ENCODE measurements around the gene CLASP2.
"Not testable (repeated sequence)": the region's sequence is repeated elsewhere in the genome, so short reads cannot be mapped to it uniquely, and the experiment has no call there.

The CLASP2 gene

DNA sequence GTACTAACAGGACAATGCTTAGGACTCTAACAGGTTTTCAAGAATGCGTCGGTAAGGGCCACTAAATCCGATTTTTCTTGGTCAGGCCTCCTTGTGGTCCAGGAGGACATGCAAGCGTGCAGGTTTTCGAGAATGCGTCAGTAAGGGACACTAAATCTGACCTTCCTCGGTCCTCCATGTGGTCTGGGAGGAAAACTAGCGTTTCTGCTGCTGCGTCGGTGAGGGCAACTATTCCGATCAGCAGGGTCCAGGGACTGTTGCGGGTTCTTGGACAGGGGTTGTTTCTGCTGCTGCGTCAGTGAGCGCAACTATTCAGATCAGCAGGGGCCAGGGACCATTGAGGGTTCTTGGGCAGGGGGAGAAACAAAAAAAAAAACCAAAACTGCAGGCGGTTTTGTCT is 270.1 kb downstream of the CLASP2 start:
- no peak for DNase-seq

DNA sequence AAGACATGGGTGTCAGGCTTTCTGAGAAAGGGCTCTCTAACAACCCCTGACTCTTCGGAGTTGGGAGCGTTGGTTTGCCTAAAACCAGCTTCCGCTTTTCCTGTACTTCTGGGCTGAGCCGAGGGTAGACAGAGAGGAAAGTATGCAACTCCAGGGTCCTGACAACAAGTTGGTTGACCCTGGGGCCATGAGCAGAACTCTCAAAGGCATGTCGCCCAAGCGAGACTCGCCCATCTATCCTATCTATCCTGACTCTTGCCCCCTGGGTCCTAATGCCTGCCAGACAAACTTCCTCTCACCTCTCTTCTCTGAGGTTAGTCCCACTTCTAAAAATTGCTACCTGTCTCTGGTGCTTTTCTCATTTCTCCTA is 270.8 kb downstream of the CLASP2 start:
- not testable (repeated sequence) for DNase-seq

Data from NCI-H2171 treated with DMSO at 0.1 percent for 48 hours (cell line).